ENCODE data around the gene MAP4. TPM values are rescaled to one million over a fixed set of nuclear protein-coding genes. Genes with fewer than 3 reads are reported as not detected.

MAP4 gene
- polyA plus RNA-seq, 1 experiment, result 285 TPM

DNA sequence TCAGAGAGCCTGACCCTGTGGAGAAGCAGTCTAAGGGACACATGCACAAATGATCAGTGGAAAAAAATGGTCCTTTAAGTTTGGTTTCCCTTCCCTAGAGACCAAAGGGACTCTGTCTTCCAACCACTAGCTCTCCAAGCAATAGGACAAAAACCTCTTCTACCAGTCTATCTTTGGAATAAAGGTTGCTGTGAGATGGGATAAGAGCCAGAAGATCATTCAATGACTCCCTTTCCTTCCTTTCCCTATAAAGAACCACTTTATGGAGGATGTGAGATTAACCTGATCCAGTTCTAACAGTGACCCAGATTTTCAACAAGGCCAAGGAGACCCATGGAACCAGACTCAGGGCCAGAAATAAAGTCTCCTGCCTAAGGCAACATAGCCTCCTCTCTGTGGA, 138.5 kb downstream of the MAP4 start:
- Histone ChIP-seq H3K9me3 (ENCODE audit: control insufficient read depth, insufficient read depth, low read length) (no peaks in the 10 kb centered on the region), H3K4me3 (ENCODE audit: low read depth, low read length) (no peak overlapping the region), H3K27ac (ENCODE audit: low read depth, low read length) (no peak overlapping the region), H3K27me3 (ENCODE audit: control insufficient read depth, insufficient read depth, low read length) (no peaks in the 10 kb centered on the region)
- no peak for DNase-seq (ENCODE audit: low read depth, low spot score)
- TF ChIP-seq CTCF (IDR thresholded peaks at IDR 0.05; ENCODE audit: low read depth, low read length), result no peak
- ChIA-PET POLR2A (no interaction called here), CTCF (interaction anchor here (0.6 kb wide), 1 partner anchor 15 kb away, joined by 6 read pairs; no protein-coding TSS in a partner anchor)

DNA sequence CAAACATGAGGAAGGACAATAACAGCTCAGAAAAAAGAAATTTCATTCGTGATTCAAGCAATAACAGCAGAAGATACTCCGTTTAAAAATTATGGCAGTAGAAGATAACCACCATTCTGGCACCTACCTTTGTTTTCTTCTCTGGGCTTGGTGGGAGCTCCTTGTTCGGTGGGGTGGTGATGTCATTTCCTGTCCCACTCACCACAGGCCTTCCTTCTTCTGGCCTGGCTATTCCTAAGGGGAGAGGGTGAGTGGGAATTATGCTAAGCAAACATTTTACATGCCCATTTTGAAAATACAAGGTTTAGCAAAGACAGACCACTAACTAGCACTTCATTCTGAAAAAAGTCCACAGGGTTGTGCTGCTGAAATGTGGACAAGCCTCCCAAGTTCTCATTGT, 138.9 kb downstream of the MAP4 start:
- H3K27ac ChIP-seq (ENCODE audit: low read depth, low read length), result no peak overlapping the region
- POLR2A ChIA-PET, result no interaction called here
- no peaks in the 10 kb centered on the region for H3K9me3 ChIP-seq (ENCODE audit: control insufficient read depth, insufficient read depth, low read length)
- DNase-seq (ENCODE audit: low read depth, low spot score), result no peak
- no peak overlapping the region for H3K4me3 ChIP-seq (ENCODE audit: low read depth, low read length)
- CTCF ChIA-PET, result interaction anchor here (1.9 kb wide), 1 partner anchor 113 kb away, joined by 8 read pairs; no protein-coding TSS in a partner anchor
- H3K27me3 ChIP-seq (ENCODE audit: control insufficient read depth, insufficient read depth, low read length), result no peaks in the 10 kb centered on the region
- no peak for TF ChIP-seq CTCF (IDR thresholded peaks at IDR 0.05; ENCODE audit: low read depth, low read length)

- ChIA-PET CTCF (interaction anchor here (1.3 kb wide), 1 partner anchor 283 kb away, joined by 9 read pairs; no protein-coding TSS in a partner anchor), POLR2A (no interaction called here)
- no peaks in the 10 kb centered on the region for H3K9me3 ChIP-seq (ENCODE audit: control insufficient read depth, insufficient read depth, low read length)
- TF ChIP-seq CTCF (IDR thresholded peaks at IDR 0.05; ENCODE audit: low read depth, low read length), result no peak
- H3K27ac ChIP-seq (ENCODE audit: low read depth, low read length), result no peak overlapping the region
- H3K27me3 ChIP-seq (ENCODE audit: control insufficient read depth, insufficient read depth, low read length), result no peaks in the 10 kb centered on the region
- H3K4me3 ChIP-seq (ENCODE audit: low read depth, low read length), result no peak overlapping the region
- no peak for DNase-seq (ENCODE audit: low read depth, low spot score)
Observed at GRCh38 chr3:47874913-47875312, 141.3 kb downstream of the MAP4 start.

DNA sequence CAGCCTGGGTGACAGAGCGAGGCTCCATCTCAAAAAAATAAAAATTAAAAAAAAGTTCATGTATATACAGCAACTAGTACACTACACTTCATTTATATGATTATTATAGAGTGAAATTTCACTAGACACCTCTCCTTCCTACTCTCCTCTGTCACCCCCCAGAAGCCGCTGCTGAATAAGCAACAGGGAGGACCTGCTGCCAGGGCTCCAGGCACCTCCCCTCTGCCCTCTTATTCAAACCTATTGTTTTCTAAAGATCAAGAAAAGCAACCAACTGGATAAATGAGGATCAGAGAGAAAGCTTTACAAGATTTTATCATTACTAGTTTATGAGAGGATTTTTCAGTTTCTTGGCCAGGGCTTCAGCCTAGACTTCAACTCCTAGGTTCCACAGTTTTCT, 141.8 kb downstream of the MAP4 start:
- Histone ChIP-seq H3K27me3 (ENCODE audit: control insufficient read depth, insufficient read depth, low read length) (no peaks in the 10 kb centered on the region), H3K9me3 (ENCODE audit: control insufficient read depth, insufficient read depth, low read length) (no peaks in the 10 kb centered on the region), H3K27ac (ENCODE audit: low read depth, low read length) (no peak overlapping the region), H3K4me3 (ENCODE audit: low read depth, low read length) (no peak overlapping the region)
- ChIA-PET POLR2A (no interaction called here), CTCF (no interaction called here)
- no peak for DNase-seq (ENCODE audit: low read depth, low spot score)
- TF ChIP-seq CTCF (IDR thresholded peaks at IDR 0.05; ENCODE audit: low read depth, low read length), result no peak

GRCh38 chr3:47872916-47873315, 143.3 kb downstream of the MAP4 start:
- CTCF ChIA-PET, result no interaction called here
- TF ChIP-seq CTCF (IDR thresholded peaks at IDR 0.05; ENCODE audit: low read depth, low read length), result no peak
- POLR2A ChIA-PET, result no interaction called here

More at GRCh38 chr3:47872916-47873315, 143.3 kb downstream of the MAP4 start:
- Histone ChIP-seq H3K9me3 (ENCODE audit: control insufficient read depth, insufficient read depth, low read length) (no peaks in the 10 kb centered on the region), H3K4me3 (ENCODE audit: low read depth, low read length) (no peak overlapping the region), H3K27ac (ENCODE audit: low read depth, low read length) (no peak overlapping the region), H3K27me3 (ENCODE audit: control insufficient read depth, insufficient read depth, low read length) (no peaks in the 10 kb centered on the region)
- DNase-seq (ENCODE audit: low read depth, low spot score), result no peak
